Activated CD4-positive, CD25-positive, alpha-beta regulatory T cell (primary cell): ENCODE data around the gene ITPR1.
A peak's percentile ranks its signal among the peaks of the same experiment; 100 is the strongest.

Experiments used
- DNase-seq, 4 experiments: peaks; one replicate each; lab custom pipeline; 2025; lab: John Stamatoyannopoulos, UW

The ITPR1 gene

GRCh38 chr3:4814305-4814903 lies 321.3 kb downstream of the ITPR1 start:
- no peak for DNase-seq

- no peak for DNase-seq
Measured at GRCh38 chr3:4814904-4815574, 321.9 kb downstream of the ITPR1 start.

- no peak for DNase-seq
Measured at GRCh38 chr3:4816306-4816705, 323.2 kb downstream of the ITPR1 start.

- DNase-seq, result no peak
Measured at GRCh38 chr3:4816718-4817117, 323.6 kb downstream of the ITPR1 start.

- DNase-seq, result no peak
Measured at GRCh38 chr3:4817128-4817527, 324.0 kb downstream of the ITPR1 start.

GRCh38 chr3:4818164-4818563 lies 325.0 kb downstream of the ITPR1 start:
- DNase-seq, result no peak

GRCh38 chr3:4818986-4819693 lies 326.0 kb downstream of the ITPR1 start:
- no peak for DNase-seq

GRCh38 chr3:4819746-4820145 lies 326.6 kb downstream of the ITPR1 start:
- DNase-seq, result no peak

- no peak for DNase-seq
Measured at GRCh38 chr3:4820296-4821121, 327.4 kb downstream of the ITPR1 start.

- DNase-seq, result no peak
Measured at GRCh38 chr3:4821338-4821737, 328.2 kb downstream of the ITPR1 start.

- DNase-seq, result peak in 3 of 4 experiments; percentile 40 to 67 (median 67)
Measured at GRCh38 chr3:4821975-4822374, 328.8 kb downstream of the ITPR1 start.

GRCh38 chr3:4822568-4822967 lies 329.4 kb downstream of the ITPR1 start:
- no peak for DNase-seq

GRCh38 chr3:4823385-4823784 lies 330.2 kb downstream of the ITPR1 start:
- DNase-seq, result no peak

GRCh38 chr3:4823986-4824925 lies 331.1 kb downstream of the ITPR1 start:
- DNase-seq, result no peak

GRCh38 chr3:4824926-4825325 lies 331.8 kb downstream of the ITPR1 start:
- no peak for DNase-seq

- no peak for DNase-seq
Measured at GRCh38 chr3:4825436-4826236, 332.5 kb downstream of the ITPR1 start.

- no peak for DNase-seq
Measured at GRCh38 chr3:4826237-4827100, 333.3 kb downstream of the ITPR1 start.

GRCh38 chr3:4827767-4828166 lies 334.6 kb downstream of the ITPR1 start:
- DNase-seq, result no peak

- DNase-seq, result no peak
Measured at GRCh38 chr3:4828279-4829030, 335.3 kb downstream of the ITPR1 start.
